Left ventricle myocardium superior (tissue), 1 donor: ENCODE results near the gene ASIC2. TPM values are rescaled to one million over a fixed set of nuclear protein-coding genes. Genes with fewer than 3 reads are reported as not detected.

Source experiments
- ATAC-seq: fragments of 200-7000 bp; cut with Tn5 transposase; one replicate; pipeline ENCODE4 v1.9.1; 2020; ENCODE audit warnings: mild to moderate bottlenecking, moderate library complexity
- DNase-seq: peaks from one replicate; pipeline ENCODE4 v3.0.0-alpha.2; 2020
- intact Hi-C: fragments of 100-400 bp; cut with micrococcal nuclease; formaldehyde crosslinking; loops from one replicate; pipeline ENCODE4 v1.11.0; 2022
- total RNA-seq: library from RNA; stranded (reverse); fragmentation: NEBNext Ultra II Directional; extraction: Animal tissue kit (Norgen Biotek cat#: 25700); gene quantifications from one replicate; pipeline ENCODE4 v1.2.1, GENCODE V29; 2021
- donor health status: DM: no; HTN: yes; CAD: no; lungs with severe emphysema.

ASIC2 gene
- total RNA-seq, 1 donor from 2014 or later = not detected

DNA sequence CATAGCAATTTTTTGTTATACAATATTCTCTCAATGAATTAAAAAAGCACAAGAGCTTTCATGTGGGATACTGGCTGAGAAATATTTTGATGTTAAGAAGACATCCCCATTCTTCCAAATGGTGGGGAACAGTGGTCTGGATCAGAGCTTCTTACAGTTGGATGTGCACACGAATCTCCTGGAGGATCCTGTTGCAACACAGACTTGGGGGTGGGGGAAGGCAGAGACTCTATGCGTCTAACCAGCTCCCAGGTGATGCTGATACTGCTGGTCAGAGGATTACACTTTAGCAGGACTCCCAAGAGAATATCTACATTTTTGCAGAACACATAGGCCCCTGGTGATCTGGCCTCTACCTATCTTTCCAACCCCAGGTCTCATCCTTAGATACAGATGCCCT is 193.2 kb downstream of the ASIC2 start:
- DNase-seq (no peak), ATAC-seq (no peak)

DNA sequence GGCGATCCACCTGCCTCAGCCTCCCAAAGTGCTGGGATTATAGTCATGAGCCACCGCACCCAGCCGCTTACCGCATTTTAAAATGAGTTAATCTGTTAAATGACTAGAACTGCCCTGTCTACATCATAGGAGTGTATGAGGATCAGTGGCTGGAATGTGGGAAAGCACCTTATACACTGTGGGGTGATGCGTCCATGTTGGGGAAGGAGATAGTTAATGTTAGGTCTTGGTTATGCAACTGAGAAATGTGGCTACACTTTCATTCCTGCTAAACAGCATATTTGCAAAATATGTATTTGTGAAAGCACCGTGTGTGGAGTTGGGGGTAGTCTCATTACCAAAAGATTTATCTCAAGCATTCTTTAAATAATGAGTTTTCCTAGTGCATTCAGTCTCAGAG is 193.8 kb downstream of the ASIC2 start:
- ATAC-seq (no peak), DNase-seq (no peak)
- intact Hi-C loops = no loop called here

More for the DNA sequence above, 193.2 kb downstream of the ASIC2 start:
- intact Hi-C loops = no loop called here

DNA sequence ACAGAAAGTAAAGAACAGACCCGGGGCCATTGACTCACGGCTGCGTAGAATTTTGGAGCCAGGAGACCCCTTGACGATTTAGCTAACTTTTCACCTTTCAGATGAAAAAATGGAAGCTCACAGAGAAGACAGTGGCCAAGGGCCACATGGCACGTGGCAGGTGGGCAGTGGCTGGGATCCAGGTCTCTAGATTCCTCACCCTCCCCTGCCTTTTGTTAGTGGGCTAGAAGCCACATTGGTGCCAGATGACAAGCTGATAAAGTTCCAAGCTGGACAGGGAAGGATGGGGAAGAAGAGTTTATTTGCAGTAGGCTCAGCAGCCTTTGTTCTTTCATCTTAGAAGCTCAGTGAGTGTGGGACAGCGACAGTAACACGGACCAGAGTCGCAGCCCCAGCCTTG is 195.7 kb downstream of the ASIC2 start:
- DNase-seq (no peak), ATAC-seq (no peak)
- intact Hi-C loops = no loop called here

DNA sequence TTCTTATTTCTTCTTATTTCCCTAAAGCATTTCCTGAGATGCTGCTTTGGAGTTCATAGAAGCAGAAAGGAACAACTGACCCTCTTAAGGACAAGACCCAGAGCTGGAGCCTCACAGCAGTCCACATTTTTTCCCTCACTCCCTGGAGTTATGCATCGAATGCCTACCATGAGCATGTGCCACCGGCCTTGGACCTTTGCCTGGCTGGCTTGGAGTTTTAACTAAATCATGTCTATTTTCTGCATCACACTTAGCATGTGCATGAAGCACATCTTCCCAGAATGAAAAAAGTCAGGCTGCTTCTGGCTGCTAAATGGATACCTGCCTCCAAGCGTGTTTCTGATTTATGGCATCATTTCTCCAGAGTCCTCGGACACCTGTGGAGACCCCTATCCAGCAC is 196.9 kb downstream of the ASIC2 start:
- intact Hi-C loops = no loop called here
- ATAC-seq (no peak), DNase-seq (no peak)

DNA sequence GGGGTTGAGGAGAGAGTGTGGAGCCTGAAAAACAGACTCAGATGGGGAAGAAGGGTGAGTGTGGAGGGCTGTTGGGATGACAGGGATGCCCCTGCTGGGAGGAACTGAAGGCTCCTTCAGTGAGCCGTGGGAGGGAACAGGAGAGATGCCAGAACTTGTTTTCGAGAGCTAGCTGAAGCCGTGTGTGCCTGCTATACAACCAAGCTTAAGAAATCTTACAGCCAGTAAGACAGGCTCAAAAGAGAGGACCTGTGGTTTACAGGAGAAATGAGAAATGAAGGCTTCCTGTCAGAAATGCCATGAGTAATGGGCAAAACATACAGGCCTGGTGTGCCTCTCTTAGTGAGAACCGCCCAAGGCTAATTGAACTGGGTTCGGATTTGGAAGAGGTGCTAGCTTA is 201.8 kb downstream of the ASIC2 start:
- intact Hi-C loops = no loop called here
- DNase-seq (no peak), ATAC-seq (no peak)

DNA sequence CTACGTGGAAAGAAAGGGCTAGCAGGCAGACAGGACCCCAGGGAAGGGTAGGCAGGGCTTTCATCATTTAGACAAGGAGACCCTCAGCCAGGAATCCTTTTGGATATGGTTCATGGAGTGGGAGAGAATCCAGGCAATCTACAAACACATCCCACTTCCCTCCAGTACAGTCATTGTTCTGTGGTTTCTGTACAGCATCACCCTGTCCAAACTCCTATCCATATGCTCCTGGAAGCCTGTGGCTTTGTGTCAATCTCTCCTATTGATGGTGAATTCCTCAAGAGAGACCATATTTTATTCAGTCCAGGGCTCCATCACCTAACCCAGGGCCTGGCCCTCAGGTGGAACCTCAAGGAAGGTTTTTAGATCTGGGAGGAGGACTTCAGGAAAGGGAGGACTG is 202.3 kb downstream of the ASIC2 start:
- DNase-seq (no peak), ATAC-seq (no peak)
- intact Hi-C loops = no loop called here

DNA sequence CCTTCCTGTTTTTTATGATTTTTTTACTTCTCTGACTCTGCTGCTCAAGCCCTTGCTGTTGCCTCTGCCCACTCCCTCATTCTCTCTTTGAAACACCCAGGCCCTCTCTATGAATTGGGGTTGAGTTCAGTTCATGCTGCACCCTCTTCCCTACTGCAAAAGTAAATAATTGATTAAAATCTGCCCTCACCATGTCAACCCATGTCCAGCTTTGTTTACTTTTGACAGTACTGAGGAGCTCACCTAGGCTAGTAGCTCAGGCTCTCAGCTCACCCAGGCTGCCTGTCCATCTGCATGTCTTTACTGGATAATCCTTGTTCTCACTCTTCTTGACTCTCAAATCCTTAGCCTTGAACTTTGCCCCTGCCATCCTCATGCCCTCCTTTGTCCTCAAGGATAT is 206.2 kb downstream of the ASIC2 start:
- ATAC-seq (no peak), DNase-seq (no peak)
- intact Hi-C loops = no loop called here

DNA sequence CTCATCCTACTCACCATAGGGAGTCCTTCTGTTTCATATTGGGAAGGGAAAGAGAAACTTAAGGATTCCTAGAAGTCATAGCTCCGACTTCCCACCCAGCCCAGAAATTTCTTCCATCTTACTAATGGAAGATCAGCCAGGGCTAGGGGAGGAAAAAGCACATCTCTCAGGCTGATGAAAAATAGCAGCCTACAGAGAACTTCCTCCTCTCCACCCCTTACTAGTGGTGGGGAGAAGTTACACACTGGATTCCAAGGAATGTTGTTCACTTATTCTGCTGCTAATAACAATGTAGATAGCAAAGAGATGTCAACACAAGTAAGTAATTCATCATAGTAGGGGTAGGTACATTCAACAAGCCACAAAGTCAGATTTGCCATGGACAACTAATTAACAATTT is 207.1 kb downstream of the ASIC2 start:
- intact Hi-C loops = no loop called here
- ATAC-seq (no peak), DNase-seq (no peak)

DNA sequence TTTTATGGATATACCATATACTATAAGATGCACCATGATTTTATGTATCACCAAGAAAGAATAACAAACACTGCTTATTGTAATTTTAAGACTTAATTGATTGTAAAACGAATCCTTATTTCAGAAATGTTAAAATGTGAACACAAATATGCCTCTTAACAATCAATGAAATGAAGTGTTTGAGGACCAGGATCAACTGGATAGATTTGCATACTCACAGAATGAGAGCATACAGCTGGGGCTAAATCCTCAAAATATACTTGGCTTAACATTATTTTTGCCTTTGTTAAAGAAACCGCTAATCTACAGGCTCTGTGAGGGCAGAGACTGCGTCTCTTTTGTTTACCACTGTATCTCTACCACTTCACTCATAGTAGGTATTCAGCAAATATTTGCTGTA is 207.8 kb downstream of the ASIC2 start:
- no peak for DNase-seq
- ATAC-seq = no peak
- intact Hi-C loops = no loop called here

DNA sequence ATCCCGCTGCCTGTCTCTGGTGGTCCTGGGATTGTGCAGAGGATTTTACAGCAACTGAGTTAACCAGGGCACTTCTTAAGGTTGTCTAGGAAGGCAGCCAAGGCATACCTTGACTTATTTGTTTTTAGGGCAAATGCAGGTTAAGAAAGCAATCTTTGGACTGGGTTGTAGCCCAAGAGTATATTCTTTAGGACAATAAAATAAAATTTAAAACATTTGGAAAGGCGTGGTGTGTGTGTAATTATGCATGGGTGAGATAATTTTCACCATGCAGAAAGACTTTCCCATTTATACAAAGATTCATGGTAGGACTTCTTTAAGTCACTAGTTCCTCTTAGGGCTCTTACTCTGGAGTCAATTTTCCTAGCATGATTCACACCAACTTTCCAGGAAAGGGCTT is 208.3 kb downstream of the ASIC2 start:
- ATAC-seq (no peak), DNase-seq (no peak)
- intact Hi-C loops = no loop called here

DNA sequence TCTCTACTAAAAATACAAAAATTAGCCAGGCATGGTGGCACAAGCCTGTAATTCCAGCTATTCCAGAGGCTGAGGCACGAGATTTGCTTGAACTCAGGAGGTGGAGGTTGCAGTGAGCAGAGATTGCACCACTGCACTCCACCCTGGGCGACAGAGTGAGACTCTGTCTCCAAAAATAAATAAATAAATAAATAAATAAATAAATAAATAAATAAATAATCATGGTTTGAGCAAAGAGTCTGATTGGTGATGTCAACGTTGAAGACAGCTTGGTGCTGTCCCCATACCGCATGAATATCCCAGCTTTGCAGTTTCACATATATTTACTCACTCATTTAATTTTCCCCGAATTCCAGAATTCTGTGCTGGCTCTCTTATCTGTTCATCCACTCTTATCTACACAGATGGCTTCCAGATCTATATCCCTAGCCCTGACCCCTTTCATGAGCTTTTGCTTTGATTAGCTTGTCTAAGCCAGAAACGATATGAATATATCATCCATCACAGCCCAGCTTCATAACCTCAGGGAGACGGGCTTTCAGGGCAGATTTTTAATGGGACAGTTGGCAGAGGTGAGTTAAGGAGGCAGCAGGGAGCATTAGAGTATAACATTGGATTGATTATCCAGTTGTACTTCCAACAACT is 210.4 kb downstream of the ASIC2 start:
- intact Hi-C loops = no loop called here
- DNase-seq = no peak
- no peak for ATAC-seq

DNA sequence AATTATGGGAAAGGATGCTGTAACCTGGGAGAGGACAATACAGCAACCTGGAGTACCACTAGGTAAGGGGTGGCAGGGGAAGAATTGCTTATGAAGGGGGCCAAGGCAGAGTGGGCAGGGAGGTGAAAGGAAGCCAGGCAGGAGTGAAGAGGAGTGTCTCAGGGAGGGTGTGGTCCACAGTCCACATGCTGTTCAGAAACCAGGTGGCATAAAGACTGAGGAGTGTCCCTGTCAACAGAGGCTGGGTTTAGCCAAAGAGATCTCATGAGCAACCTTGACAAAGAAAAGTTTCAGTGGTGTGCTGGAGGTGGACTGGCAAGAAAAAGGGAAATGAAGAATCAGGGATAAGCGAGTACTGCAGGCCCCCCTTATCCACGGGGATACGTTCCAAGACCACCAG is 213.0 kb downstream of the ASIC2 start:
- no peak for ATAC-seq
- DNase-seq = no peak
- intact Hi-C loops = no loop called here

DNA sequence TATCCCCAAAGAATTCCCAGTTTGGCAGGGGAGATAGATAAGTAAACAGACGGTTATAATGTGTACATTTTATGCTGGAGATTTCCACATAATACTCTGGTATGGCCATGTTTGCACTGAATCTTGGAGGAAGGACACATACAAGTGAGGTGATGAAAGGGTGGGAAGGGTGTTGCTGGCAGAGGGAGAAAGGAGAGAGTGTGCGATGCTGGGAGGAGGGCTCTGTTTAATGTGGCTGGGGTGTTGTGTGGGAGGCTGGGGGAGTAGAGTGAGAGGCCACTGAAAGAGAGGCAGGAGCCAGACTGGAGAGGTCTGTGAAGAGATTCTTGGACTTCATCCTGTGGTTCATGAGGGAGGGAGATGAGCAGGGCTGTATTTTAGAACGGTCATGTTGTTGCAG is 213.9 kb downstream of the ASIC2 start:
- no peak for DNase-seq
- intact Hi-C loops = no loop called here
- no peak for ATAC-seq

DNA sequence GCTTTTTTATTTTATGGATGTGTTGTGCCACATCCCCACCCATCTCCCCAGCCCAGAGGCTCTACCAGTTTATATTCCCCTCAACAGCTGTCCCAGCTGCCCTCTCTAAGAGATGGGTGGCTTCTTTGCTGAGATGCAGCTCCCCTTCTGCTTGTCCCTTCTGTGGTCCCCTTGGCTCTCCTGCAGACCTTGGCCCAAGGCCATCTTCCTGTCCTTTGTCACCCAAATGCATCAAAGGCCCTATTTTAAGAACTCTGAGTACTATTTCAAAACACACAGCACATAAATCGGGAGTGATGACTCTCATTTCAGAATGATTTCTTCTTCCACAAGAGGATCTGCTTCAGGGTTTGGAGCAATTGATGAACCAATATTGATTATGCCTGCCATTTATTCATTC is 216.1 kb downstream of the ASIC2 start:
- intact Hi-C loops = no loop called here
- peak; percentile 18 for ATAC-seq
- DNase-seq = no peak

DNA sequence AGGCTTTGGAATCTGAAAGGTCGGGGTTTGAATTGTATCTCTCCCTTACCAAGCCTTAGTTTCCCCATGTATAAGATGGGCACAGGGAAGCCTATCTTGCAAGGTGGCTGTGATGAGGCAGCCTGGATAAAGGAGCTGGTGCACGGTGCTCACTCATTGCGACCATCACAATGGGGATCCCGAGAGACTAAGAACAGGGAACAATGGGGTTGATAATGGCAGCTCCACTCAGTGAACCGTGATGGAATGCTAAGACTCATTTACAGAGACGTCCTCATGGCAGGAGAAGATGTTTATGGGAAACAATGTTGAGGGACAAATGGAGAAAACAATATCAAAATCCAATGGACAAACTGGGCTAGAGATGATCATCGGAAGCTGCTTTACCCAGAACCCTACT is 219.7 kb downstream of the ASIC2 start:
- intact Hi-C loops = no loop called here
- DNase-seq (no peak), ATAC-seq (no peak)

DNA sequence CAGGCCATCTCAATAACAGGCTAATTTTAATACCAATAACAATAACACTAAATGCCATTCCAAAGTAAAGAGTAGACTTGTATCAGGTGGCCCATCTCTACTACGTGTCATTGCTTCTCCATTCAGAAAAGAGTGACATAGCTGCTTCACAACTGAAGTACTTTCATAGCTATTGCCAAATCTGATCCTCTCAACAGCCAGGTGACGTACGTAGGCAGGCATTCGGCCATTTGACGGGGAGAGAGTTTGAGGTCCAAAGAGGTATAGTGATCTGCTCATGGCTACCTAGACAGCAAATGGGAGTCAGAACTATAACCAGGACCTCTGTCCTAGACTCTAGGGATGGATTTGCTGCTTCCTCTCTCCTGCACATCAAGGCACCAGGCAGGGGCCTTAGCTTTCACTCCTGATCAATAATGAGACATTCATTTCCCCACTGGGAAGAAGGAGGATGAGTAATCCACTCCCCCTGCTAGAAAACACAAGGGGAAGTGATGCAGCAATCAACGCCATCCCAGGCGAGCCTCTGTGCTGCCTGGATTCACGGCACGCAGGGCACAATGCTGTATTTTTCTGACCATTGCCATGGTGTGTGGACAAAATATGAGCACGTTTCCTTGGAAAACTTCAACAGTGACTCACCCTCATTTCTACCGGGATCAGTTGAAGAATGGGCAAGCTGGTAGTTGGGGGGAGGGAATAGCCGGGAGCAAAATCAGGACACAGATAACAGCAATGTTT is 220.5 kb downstream of the ASIC2 start:
- DNase-seq (no peak), ATAC-seq (no peak)
- intact Hi-C loops = no loop called here

DNA sequence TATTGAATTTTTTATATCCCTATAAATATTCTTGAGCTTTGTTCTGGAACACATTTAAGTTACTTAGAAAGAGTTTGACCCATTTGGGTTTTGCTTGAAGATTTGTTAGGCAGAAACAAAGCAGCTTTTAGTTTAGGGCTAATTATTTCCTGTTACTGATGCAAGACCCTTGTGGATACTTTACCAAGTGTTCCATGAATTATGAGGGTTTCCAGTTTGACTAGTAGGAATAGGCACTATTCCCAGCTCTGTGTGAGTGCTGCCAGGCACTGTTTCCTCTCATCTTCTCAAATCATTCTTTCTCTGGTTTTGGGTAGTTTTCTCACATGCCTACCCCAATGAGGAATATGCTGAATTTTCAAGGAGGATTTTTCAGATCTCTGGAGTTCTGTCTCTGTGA is 221.4 kb downstream of the ASIC2 start:
- intact Hi-C loops = no loop called here
- ATAC-seq (no peak), DNase-seq (no peak)

DNA sequence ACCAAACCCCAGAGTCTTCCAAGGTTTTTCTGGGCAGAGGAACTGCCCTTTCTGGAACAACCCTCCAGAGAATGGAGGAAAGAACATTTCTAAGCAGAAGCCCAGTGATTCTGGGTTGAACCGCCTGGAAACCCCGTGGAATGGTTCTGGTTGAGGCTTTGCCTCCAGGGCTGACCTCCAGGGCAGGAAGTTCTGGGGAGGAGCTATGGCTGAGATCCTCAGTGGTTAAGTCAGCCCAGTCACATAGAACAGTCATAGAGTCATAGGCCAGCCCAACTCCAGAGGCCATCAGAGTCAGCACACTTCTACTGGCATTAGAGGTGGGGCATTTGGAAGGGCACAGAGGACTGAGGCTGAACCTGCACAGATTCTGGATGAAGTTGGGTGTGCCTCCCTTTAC is 235.5 kb downstream of the ASIC2 start:
- peak; percentile 26 for ATAC-seq
- intact Hi-C loops = no loop called here
- DNase-seq = no peak

DNA sequence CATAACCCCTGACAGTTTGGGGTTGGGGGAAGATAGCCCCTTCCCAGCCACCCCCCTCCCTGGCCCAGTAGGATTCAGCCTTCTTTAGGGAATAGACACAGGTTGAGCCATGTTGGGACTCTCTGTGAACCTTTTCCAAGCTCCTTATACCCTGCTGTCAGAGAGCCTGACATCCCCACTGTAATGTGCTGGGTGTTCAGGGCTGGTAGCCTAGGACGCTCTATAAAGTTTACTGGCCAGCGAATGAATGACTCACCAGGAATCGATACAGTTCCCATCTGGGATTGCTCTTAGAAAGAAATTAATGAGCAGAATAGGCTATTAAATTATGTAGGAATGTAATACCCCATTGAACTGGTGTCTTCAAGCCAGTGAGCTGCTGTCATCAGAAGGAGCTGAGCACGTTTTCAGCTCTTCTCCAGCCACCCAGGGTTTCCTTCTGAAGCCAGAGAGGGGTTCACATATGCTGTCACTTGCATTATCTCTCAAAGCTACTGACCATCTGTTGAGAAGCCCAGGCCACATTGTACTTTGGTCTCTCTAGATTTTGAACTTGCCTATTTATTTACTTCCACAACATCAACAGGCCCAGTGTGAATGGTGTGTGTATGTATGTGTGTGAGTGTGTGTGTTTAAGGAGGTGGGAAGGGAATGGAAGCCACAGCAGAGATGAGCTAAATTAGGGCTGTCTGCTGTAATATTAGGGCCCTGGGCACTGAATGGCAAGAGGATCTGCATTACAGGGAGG is 236.5 kb downstream of the ASIC2 start:
- no peak for ATAC-seq
- intact Hi-C loops = no loop called here

DNA sequence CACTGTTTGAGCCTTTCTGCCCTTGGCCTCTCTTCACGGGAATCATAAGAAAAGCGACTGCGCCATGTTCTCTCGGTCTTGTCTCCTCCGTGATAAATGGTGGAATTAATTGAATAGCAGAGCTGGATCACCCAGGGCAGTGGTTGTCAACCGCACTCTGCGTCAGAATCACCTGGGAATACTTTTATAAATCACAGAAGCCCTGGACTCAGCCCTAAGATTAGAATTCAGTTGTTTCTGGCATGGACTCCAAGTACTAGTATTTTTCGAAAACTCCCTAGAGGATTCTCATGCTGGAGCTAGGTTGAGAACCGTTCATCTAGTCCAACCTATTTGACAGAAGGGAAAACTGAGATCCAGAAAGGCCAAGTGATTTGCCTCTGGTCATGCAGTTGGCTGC is 237.3 kb downstream of the ASIC2 start:
- ATAC-seq (peak; percentile 60), DNase-seq (no peak)
- intact Hi-C loops = no loop called here

More for the DNA sequence above, 236.5 kb downstream of the ASIC2 start:
- DNase-seq = no peak

DNA sequence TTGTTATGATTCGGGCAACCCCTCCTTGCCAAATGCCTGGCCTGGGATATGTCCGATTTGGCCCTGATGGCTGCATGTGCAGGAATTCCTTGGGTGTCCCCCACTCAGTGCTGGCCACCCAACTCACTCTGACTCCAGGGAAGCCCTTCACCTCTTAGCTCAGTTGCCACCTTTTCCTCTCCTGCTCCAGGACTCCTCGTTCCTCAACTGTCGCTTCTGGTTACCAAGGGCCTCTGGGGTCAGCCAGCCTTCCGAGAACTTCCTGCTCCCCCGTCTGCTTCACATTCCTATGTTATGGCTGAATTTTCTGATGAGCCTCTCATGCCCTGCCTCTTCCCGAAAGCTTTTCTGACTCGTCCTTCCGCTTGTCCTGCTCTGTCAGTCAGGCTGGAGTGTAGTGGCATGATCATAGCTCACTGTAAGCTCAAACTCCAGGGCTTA is 237.9 kb downstream of the ASIC2 start:
- intact Hi-C loops = no loop called here

More for the DNA sequence above, 237.9 kb downstream of the ASIC2 start:
- no peak for ATAC-seq
- DNase-seq = no peak
